ENCODE measurements around the gene SMG9. TPM values are rescaled to one million over a fixed set of nuclear protein-coding genes. Genes with fewer than 3 reads are reported as not detected.

The SMG9 gene
- total and polyA plus RNA-seq, 2 of the 13 experiments (the other 11 are each of a cell fraction or from before 2014, with no cell fraction given) = 16.1 to 18.7 TPM

DNA sequence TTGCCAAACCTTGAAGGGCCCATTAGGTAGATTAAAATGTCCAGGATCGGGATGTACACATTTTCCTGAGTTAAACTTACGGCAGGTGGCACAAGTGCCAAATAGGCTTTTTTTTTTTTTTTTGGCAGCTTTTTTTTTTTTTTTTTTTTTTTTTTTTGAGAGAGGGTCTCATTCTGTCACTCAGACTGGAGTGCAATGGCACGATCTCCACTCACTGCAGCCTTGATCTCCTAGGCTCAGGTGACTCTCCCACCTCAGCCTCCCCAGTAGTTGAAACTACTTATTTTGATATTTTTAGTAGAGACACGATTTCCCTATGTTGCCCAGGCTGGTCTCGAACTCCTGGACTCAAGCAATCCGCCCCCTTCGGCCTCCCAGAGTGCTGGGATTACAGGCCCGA, 29.9 kb downstream of the SMG9 start:
- no peaks in the 10 kb centered on the region for H3K9me3 ChIP-seq (ENCODE audit: low read length)
- no peak overlapping the region for H3K9ac ChIP-seq (ENCODE audit: insufficient read depth, low read depth, low read length)
- no peaks in the 10 kb centered on the region for H3K79me2 ChIP-seq (ENCODE audit: insufficient read depth, low read length)
- ChIA-PET POLR2A (interaction anchor here (1.0 kb wide), 1 partner anchor 46 kb away, joined by 4 read pairs; no protein-coding TSS in a partner anchor), CTCF (ENCODE audit: low intra/inter-chr PET ratio, low total read pairs) (no interaction called here)
- peaks cover 2 to 6% of the 10 kb centered on the region in 2 experiments; a peak in 3 of 5 replicates for H3K36me3 ChIP-seq (replicated peaks in 1 of 2; ENCODE audit: control insufficient read depth in 1 of 2, insufficient read depth in 2 of 2, low read length in 2 of 2)
- no peaks in the 10 kb centered on the region for H3K4me1 ChIP-seq (ENCODE audit: insufficient read depth, low read length)
- ATAC-seq = no peak
- 65% methylated on average over 8 of the region's 8 CpGs for WGBS (ENCODE audit: low lambda C conversion rate)
- no TSS peak for BruUV-seq (replicated peaks)
- in situ Hi-C loops (cut with HindIII; ENCODE audit: extremely low pct_ligation_motif_present, low pct_unique_long_range_greater_than_20kb) = no loop called here
- no peak overlapping the region for H2AFZ ChIP-seq (ENCODE audit: low read length)
- H3K4me3 ChIP-seq (replicated peaks in 1 of 3; ENCODE audit: insufficient read depth in 1 of 3, low read depth in 2 of 3, low read length in 3 of 3) = no peak overlapping the region
- TF ChIP-seq ZNF816 (CRISPR knock-in tag; IDR thresholded peaks at IDR 0.05; ENCODE audit: borderline replicate concordance) (no peak), ZMYM4 (CRISPR knock-in tag; IDR thresholded peaks at IDR 0.05) (no peak), MTA1 (CRISPR knock-in tag; IDR thresholded peaks at IDR 0.05; ENCODE audit: borderline replicate concordance) (no peak), MEF2D (CRISPR knock-in tag; IDR thresholded peaks at IDR 0.05) (no peak), KLF16 (CRISPR knock-in tag; IDR thresholded peaks at IDR 0.05) (no peak), ZNF530 (CRISPR knock-in tag; IDR thresholded peaks at IDR 0.05; ENCODE audit: low read depth) (no peak), SRF (IDR thresholded peaks at IDR 0.05; ENCODE audit: low read depth, low read length) (no peak), ZFP82 (CRISPR knock-in tag; IDR thresholded peaks at IDR 0.05; ENCODE audit: borderline replicate concordance) (no peak), MEIS1 (CRISPR knock-in tag; IDR thresholded peaks at IDR 0.05; ENCODE audit: borderline replicate concordance) (no peak), KDM5A (IDR thresholded peaks at IDR 0.05; ENCODE audit: borderline replicate concordance, low read length) (no peak), GLI4 (CRISPR knock-in tag; IDR thresholded peaks at IDR 0.05; ENCODE audit: borderline replicate concordance) (no peak), TCF12 (IDR thresholded peaks at IDR 0.05) (no peak), TCF12 (CRISPR knock-in tag; IDR thresholded peaks at IDR 0.05) (no peak)
- TF ChIP-seq, protein P1, sequence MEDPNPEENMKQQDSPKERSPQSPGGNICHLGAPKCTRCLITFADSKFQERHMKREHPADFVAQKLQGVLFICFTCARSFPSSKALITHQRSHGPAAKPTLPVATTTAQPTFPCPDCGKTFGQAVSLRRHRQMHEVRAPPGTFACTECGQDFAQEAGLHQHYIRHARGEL (CRISPR knock-in tag; IDR thresholded peaks at IDR 0.05) = no peak
- TF ChIP-seq, protein P2, sequence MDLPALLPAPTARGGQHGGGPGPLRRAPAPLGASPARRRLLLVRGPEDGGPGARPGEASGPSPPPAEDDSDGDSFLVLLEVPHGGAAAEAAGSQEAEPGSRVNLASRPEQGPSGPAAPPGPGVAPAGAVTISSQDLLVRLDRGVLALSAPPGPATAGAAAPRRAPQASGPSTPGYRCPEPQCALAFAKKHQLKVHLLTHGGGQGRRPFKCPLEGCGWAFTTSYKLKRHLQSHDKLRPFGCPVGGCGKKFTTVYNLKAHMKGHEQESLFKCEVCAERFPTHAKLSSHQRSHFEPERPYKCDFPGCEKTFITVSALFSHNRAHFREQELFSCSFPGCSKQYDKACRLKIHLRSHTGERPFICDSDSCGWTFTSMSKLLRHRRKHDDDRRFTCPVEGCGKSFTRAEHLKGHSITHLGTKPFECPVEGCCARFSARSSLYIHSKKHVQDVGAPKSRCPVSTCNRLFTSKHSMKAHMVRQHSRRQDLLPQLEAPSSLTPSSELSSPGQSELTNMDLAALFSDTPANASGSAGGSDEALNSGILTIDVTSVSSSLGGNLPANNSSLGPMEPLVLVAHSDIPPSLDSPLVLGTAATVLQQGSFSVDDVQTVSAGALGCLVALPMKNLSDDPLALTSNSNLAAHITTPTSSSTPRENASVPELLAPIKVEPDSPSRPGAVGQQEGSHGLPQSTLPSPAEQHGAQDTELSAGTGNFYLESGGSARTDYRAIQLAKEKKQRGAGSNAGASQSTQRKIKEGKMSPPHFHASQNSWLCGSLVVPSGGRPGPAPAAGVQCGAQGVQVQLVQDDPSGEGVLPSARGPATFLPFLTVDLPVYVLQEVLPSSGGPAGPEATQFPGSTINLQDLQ (CRISPR knock-in tag; IDR thresholded peaks at IDR 0.05) = no peak
- TF ChIP-seq, protein P3, sequence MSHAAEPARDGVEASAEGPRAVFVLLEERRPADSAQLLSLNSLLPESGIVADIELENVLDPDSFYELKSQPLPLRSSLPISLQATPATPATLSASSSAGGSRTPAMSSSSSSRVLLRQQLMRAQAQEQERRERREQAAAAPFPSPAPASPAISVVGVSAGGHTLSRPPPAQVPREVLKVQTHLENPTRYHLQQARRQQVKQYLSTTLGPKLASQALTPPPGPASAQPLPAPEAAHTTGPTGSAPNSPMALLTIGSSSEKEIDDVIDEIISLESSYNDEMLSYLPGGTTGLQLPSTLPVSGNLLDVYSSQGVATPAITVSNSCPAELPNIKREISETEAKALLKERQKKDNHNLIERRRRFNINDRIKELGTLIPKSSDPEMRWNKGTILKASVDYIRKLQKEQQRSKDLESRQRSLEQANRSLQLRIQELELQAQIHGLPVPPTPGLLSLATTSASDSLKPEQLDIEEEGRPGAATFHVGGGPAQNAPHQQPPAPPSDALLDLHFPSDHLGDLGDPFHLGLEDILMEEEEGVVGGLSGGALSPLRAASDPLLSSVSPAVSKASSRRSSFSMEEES (CRISPR knock-in tag; IDR thresholded peaks at IDR 0.05) = no peak
- intact Hi-C loops (cut with micrococcal nuclease; ENCODE audit: unreplicated experiment) = no loop called here
- FAIRE-seq = no peak
- no peak overlapping the region for H3K4me2 ChIP-seq (ENCODE audit: low read depth, low read length)
- no peak overlapping the region for H3K27ac ChIP-seq (ENCODE audit: extremely low read length, insufficient read depth, low read length)
- H4K20me1 ChIP-seq (ENCODE audit: insufficient read depth, low read length) = no peaks in the 10 kb centered on the region
- H3K27me3 ChIP-seq (ENCODE audit: control insufficient read depth in 1 of 2, insufficient read depth in 2 of 2, low read length in 2 of 2) = peaks cover 0 to 1% of the 10 kb centered on the region in 2 experiments; a peak in 1 of 5 replicates
- no peak for DNase-seq (ENCODE audit: low spot score)

Measured in HepG2 (cell line).